HepG2 (cell line): ENCODE results near the gene MLLT10. TPM values are rescaled to one million over a fixed set of nuclear protein-coding genes. Genes with fewer than 3 reads are reported as not detected.

Source experiments
- CEBPZ ChIP-seq: IDR thresholded peaks from 2 replicates; pipeline ENCODE4 v1.6.1; 2012; ENCODE audit warnings: low read length, improper control_type of control experiment
- FOXP1 ChIP-seq, 2 experiments: fragments of 450-650 bp in 1 of 2; IDR thresholded peaks; 2 replicates each; pipeline ENCODE4 v1.6.1; 2017 to 2018; ENCODE audit warnings: antibody characterized with exemption in 1 of 2
- HDAC2 ChIP-seq: sonication (generic); formaldehyde crosslinking; IDR thresholded peaks from 2 replicates; pipeline ENCODE4 v1.4.0; 2020; ENCODE audit warnings: missing genetic modification reagents
- KDM4B ChIP-seq: sonication (generic); formaldehyde crosslinking; IDR thresholded peaks from 2 replicates; pipeline ENCODE4 v1.4.0; 2020; ENCODE audit warnings: missing genetic modification reagents
- KDM5A ChIP-seq: fragments of 200-600 bp; sonication (generic); IDR thresholded peaks from 2 replicates; pipeline ENCODE4 v1.7.0; 2018; ENCODE audit warnings: antibody characterized with exemption, mild to moderate bottlenecking, low read length, borderline replicate concordance
- NAIF1 ChIP-seq: sonication (generic); formaldehyde crosslinking; IDR thresholded peaks from 2 replicates; pipeline ENCODE4 v1.5.0; 2020; ENCODE audit warnings: mild to moderate bottlenecking, missing genetic modification reagents, borderline replicate concordance
- RAD21 ChIP-seq: fragments of 450-650 bp; formaldehyde crosslinking; IDR thresholded peaks from 2 replicates; pipeline ENCODE4 v1.5.0; 2020; ENCODE audit warnings: mild to moderate bottlenecking
- SALL2 ChIP-seq: sonication (generic); formaldehyde crosslinking; IDR thresholded peaks from 2 replicates; pipeline ENCODE4 v1.8.1; 2023; ENCODE audit warnings: mild to moderate bottlenecking, missing genetic modification reagents, inconsistent platforms
- SMAD9 ChIP-seq: sonication (generic); formaldehyde crosslinking; IDR thresholded peaks from 2 replicates; pipeline ENCODE4 v1.5.1; 2020; ENCODE audit warnings: mild to moderate bottlenecking, missing genetic modification reagents
- ZBTB1 ChIP-seq: sonication (generic); formaldehyde crosslinking; IDR thresholded peaks from 2 replicates; pipeline ENCODE4 v1.4.0; 2020; ENCODE audit warnings: missing genetic modification reagents, borderline replicate concordance
- ZFY ChIP-seq: sonication (generic); formaldehyde crosslinking; IDR thresholded peaks from 2 replicates; pipeline ENCODE4 v1.4.0; 2020; ENCODE audit warnings: missing genetic modification reagents
- ZNF12 ChIP-seq: sonication (generic); formaldehyde crosslinking; IDR thresholded peaks from 2 replicates; pipeline ENCODE4 v1.5.0; 2020; ENCODE audit warnings: missing genetic modification reagents
- ZNF205 ChIP-seq: IDR thresholded peaks from 2 replicates; pipeline ENCODE4 v1.6.1; 2018; ENCODE audit warnings: missing biosample characterization, missing genetic modification reagents
- ZNF251 ChIP-seq: sonication (generic); formaldehyde crosslinking; IDR thresholded peaks from 2 replicates; pipeline ENCODE4 v1.9.0; 2021; ENCODE audit warnings: mild to moderate bottlenecking, missing genetic modification reagents
- ZNF335 ChIP-seq: sonication (generic); formaldehyde crosslinking; IDR thresholded peaks from 2 replicates; pipeline ENCODE4 v1.4.0; 2020; ENCODE audit warnings: missing genetic modification reagents
- ZNF574 ChIP-seq: sonication (generic); formaldehyde crosslinking; IDR thresholded peaks from 2 replicates; pipeline ENCODE4 v1.4.0; 2020; ENCODE audit warnings: missing genetic modification reagents
- ZSCAN29 ChIP-seq: sonication (generic); formaldehyde crosslinking; conservative IDR thresholded peaks from 2 replicates; pipeline ENCODE4 v1.4.0; 2020; ENCODE audit warnings: mild to moderate bottlenecking, missing genetic modification reagents
- polyA plus RNA-seq, 8 experiments: library from polyadenylated mRNA; depleted of rRNA in 3 of 8; stranded (reverse) in 7 of 8; unstranded in 1 of 8; fragments of >200 nt; fragmentation: Illumina TruSeq in 4 of 8; extraction: Trizol in 4 of 8; gene quantifications; 2 replicates each; pipeline versions ENCODE4 v1.2.1 to v1.2.3, GENCODE V29; 2011 to 2016; ENCODE audit warnings: low read depth in 4 of 8, missing spikeins in 1 of 8, mixed read lengths in 1 of 8; ENCODE audit not compliant: insufficient read depth in 1 of 8
- total RNA-seq, 5 experiments: library from RNA; depleted of rRNA; stranded (reverse); fragments of >200 nt; fragmentation: Illumina TruSeq; extraction: Trizol; gene quantifications; 2 replicates each; pipeline ENCODE4 v1.2.3, GENCODE V29; 2016; ENCODE audit warnings: low read depth in 1 of 5
- TF ChIP-seq, protein P1 (sequence below): conservative IDR thresholded peaks from 2 replicates; pipeline ENCODE4 v1.6.1; 2018; ENCODE audit warnings: missing genetic modification reagents
- TF ChIP-seq, protein P2 (sequence below): IDR thresholded peaks from 2 replicates; pipeline ENCODE4 v1.6.1; 2016; ENCODE audit warnings: low read depth, control low read depth

Gene MLLT10
- total and polyA plus RNA-seq, 2 of the 13 experiments (the other 11 are each of a cell fraction or from before 2014, with no cell fraction given): 51.3 to 84.1 TPM

- TF ChIP-seq CEBPZ (no peak), ZSCAN29 (peak; percentile 92), HDAC2 (CRISPR knock-in tag) (peak; percentile 88), KDM4B (peak; percentile 97), ZBTB1 (CRISPR knock-in tag) (no peak), ZNF205 (CRISPR knock-in tag) (peak; percentile 93), ZFY (CRISPR knock-in tag) (peak; percentile 49; the same call in 1 of the 2 replicates), KDM5A (0 out of 2 replicates have a peak, but pooled peaks have one; percentile 30), FOXP1 (IDR thresholded peaks at IDR 0.05) (no peak), FOXP1 (CRISPR knock-in tag; IDR thresholded peaks at IDR 0.05) (peak; percentile 43; the same call in 1 of the 2 replicates), SMAD9 (CRISPR knock-in tag) (no peak), SALL2 (peak; percentile 94), ZNF574 (CRISPR knock-in tag) (peak; percentile 93), ZNF12 (peak; percentile 40; the same call in 1 of the 2 replicates), ZNF335 (peak; percentile 68; the same call in 1 of the 2 replicates), ZNF251 (CRISPR knock-in tag) (no peak), RAD21 (CRISPR knock-in tag) (peak; percentile 100), NAIF1 (CRISPR knock-in tag) (no peak)
- TF ChIP-seq, protein P1, sequence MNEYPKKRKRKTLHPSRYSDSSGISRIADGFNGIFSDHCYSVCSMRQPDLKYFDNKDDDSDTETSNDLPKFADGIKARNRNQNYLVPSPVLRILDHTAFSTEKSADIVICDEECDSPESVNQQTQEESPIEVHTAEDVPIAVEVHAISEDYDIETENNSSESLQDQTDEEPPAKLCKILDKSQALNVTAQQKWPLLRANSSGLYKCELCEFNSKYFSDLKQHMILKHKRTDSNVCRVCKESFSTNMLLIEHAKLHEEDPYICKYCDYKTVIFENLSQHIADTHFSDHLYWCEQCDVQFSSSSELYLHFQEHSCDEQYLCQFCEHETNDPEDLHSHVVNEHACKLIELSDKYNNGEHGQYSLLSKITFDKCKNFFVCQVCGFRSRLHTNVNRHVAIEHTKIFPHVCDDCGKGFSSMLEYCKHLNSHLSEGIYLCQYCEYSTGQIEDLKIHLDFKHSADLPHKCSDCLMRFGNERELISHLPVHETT (CRISPR knock-in tag): peak; percentile 98
- TF ChIP-seq, protein P2, sequence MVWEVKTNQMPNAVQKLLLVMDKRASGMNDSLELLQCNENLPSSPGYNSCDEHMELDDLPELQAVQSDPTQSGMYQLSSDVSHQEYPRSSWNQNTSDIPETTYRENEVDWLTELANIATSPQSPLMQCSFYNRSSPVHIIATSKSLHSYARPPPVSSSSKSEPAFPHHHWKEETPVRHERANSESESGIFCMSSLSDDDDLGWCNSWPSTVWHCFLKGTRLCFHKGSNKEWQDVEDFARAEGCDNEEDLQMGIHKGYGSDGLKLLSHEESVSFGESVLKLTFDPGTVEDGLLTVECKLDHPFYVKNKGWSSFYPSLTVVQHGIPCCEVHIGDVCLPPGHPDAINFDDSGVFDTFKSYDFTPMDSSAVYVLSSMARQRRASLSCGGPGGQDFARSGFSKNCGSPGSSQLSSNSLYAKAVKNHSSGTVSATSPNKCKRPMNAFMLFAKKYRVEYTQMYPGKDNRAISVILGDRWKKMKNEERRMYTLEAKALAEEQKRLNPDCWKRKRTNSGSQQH (CRISPR knock-in tag): peak; percentile 78; the same call in 1 of the 2 replicates
Observed at GRCh38 chr10:21495752-21496342, 38.2 kb upstream of the MLLT10 start (continued).
